ENCODE results near the gene SLC15A1. TPM values are rescaled to one million over a fixed set of nuclear protein-coding genes. Genes with fewer than 3 reads are reported as not detected.

Gene SLC15A1
- total RNA-seq, 1 experiment from 2014 or later = 2.6 TPM

GRCh38 chr13:98665638-98665995 is 86.9 kb downstream of the SLC15A1 start:
- H3K4me1 ChIP-seq (ENCODE audit: control insufficient read depth in 1 of 2, insufficient read depth in 2 of 2, low read length in 2 of 2) = peaks cover 27 to 29% of the 10 kb centered on the region in 2 experiments
- ChIA-PET RAD21 (ENCODE audit: low non-redundant PET in 1 of 2, low total read pairs in 2 of 2, uncharacterized antibody in 2 of 2, unreplicated experiment in 2 of 2) (no interaction called here), POLR2A (interaction anchor here (0.8 to 2.1 kb wide), 2 partner anchors 12 to 181 kb away, joined by 3 to 5 read pairs; no protein-coding TSS in a partner anchor), CTCF (interaction anchor here (0.6 to 1.5 kb wide), 6 partner anchors 8 to 636 kb away, joined by 3 to 9 read pairs (median 4); no protein-coding TSS in a partner anchor)
- peak overlapping the region; percentile 62 for H3K4me2 ChIP-seq (ENCODE audit: low read length)
- DNase-seq (ENCODE audit: low read depth, low spot score) (no peak), ATAC-seq (peak; percentile 35; the same call in 1 of the 2 replicates)
- no peaks in the 10 kb centered on the region for H3K27me3 ChIP-seq (ENCODE audit: insufficient read depth, low read length)
- no peaks in the 10 kb centered on the region for H3K79me2 ChIP-seq (ENCODE audit: insufficient read depth, low read length)
- peak overlapping the region; percentile 29 for H3K27ac ChIP-seq (ENCODE audit: low read depth, low read length)
- H3K9ac ChIP-seq (ENCODE audit: low read length) = no peak overlapping the region
- intact Hi-C loops (cut with micrococcal nuclease) = no loop called here
- BruUV-seq (replicated peaks) = no TSS peak
- H3K4me3 ChIP-seq (replicated peaks in 1 of 2; ENCODE audit: low read depth in 1 of 2, low read length in 2 of 2) = no peak overlapping the region
- H2AFZ ChIP-seq (ENCODE audit: low read depth, low read length, poor library complexity, severe bottlenecking) = no peak overlapping the region
- H3K36me3 ChIP-seq (ENCODE audit: control insufficient read depth in 1 of 2, insufficient read depth in 2 of 2, low read length in 2 of 2) = no peaks in the 10 kb centered on the region
- no peaks in the 10 kb centered on the region for H4K20me1 ChIP-seq (ENCODE audit: insufficient read depth)
- no peaks in the 10 kb centered on the region for H3K9me3 ChIP-seq (ENCODE audit: control insufficient read depth in 1 of 2, insufficient read depth in 1 of 2, low read depth in 1 of 2, low read length in 2 of 2)
- no peak for TF ChIP-seq EZH2phosphoT487 (IDR thresholded peaks at IDR 0.05; ENCODE audit: borderline replicate concordance)
- no peak for TF ChIP-seq JUND (IDR thresholded peaks at IDR 0.05)
- TF ChIP-seq ATF3 (IDR thresholded peaks at IDR 0.05) = no peak
- TF ChIP-seq ZFX (IDR thresholded peaks at IDR 0.05) = no peak
- no peak for TF ChIP-seq CBX3 (IDR thresholded peaks at IDR 0.05; ENCODE audit: low read depth)
- no peak for TF ChIP-seq POLR2AphosphoS5 (IDR thresholded peaks at IDR 0.05; ENCODE audit: low read depth, low read length)
- TF ChIP-seq RAD21 (IDR thresholded peaks at IDR 0.05; ENCODE audit: low read depth) = no peak
- TF ChIP-seq ZNF274 (IDR thresholded peaks at IDR 0.05; ENCODE audit: low read depth, low read length) = no peak
- TF ChIP-seq, protein P1, sequence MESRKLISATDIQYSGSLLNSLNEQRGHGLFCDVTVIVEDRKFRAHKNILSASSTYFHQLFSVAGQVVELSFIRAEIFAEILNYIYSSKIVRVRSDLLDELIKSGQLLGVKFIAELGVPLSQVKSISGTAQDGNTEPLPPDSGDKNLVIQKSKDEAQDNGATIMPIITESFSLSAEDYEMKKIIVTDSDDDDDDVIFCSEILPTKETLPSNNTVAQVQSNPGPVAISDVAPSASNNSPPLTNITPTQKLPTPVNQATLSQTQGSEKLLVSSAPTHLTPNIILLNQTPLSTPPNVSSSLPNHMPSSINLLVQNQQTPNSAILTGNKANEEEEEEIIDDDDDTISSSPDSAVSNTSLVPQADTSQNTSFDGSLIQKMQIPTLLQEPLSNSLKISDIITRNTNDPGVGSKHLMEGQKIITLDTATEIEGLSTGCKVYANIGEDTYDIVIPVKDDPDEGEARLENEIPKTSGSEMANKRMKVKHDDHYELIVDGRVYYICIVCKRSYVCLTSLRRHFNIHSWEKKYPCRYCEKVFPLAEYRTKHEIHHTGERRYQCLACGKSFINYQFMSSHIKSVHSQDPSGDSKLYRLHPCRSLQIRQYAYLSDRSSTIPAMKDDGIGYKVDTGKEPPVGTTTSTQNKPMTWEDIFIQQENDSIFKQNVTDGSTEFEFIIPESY (IDR thresholded peaks at IDR 0.05; ENCODE audit: extremely low read depth, insufficient replicate concordance, low read length) = no peak
- TF ChIP-seq, protein P2, sequence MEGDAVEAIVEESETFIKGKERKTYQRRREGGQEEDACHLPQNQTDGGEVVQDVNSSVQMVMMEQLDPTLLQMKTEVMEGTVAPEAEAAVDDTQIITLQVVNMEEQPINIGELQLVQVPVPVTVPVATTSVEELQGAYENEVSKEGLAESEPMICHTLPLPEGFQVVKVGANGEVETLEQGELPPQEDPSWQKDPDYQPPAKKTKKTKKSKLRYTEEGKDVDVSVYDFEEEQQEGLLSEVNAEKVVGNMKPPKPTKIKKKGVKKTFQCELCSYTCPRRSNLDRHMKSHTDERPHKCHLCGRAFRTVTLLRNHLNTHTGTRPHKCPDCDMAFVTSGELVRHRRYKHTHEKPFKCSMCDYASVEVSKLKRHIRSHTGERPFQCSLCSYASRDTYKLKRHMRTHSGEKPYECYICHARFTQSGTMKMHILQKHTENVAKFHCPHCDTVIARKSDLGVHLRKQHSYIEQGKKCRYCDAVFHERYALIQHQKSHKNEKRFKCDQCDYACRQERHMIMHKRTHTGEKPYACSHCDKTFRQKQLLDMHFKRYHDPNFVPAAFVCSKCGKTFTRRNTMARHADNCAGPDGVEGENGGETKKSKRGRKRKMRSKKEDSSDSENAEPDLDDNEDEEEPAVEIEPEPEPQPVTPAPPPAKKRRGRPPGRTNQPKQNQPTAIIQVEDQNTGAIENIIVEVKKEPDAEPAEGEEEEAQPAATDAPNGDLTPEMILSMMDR (IDR thresholded peaks at IDR 0.05 in 2 of 3, conservative IDR thresholded peaks at IDR 0.05 in 1 of 3; ENCODE audit: borderline replicate concordance in 1 of 3, insufficient read depth in 1 of 3, low read depth in 2 of 3, low read length in 2 of 3) = no peak
- TF ChIP-seq POLR2A (IDR thresholded peaks at IDR 0.05; ENCODE audit: borderline replicate concordance, extremely low read depth, insufficient read depth, insufficient read length) = no peak
- no peaks in the 10 kb centered on the region for H3K9me2 ChIP-seq (ENCODE audit: insufficient read depth)

All from HCT116 (cell line).